Mesendoderm (in vitro differentiated cells): ENCODE data around the gene GP9.
A peak's percentile ranks its signal among the peaks of the same experiment; 100 is the strongest.

Experiments used
- DNase-seq: peaks from one replicate; pipeline ENCODE4 v3.0.0; 2013
- H2AK5ac ChIP-seq: 2 replicates; pipeline ENCODE4 v1.6.1; 2013; ENCODE audit warnings: low read length, inconsistent platforms
- H2BK120ac ChIP-seq: 2 replicates; pipeline ENCODE4 v1.6.1; 2013; ENCODE audit warnings: low read depth, mild to moderate bottlenecking, low read length, moderate library complexity, mixed read lengths
- H2BK15ac ChIP-seq: replicated peaks from 2 replicates; pipeline ENCODE4 v1.6.1; 2013; ENCODE audit warnings: low read depth, mild to moderate bottlenecking, moderate library complexity
- H2BK5ac ChIP-seq: 2 replicates; pipeline ENCODE4 v1.6.1; 2013; ENCODE audit warnings: low read length, inconsistent platforms
- H3K18ac ChIP-seq: 2 replicates; pipeline ENCODE4 v1.6.1; 2013; ENCODE audit warnings: mild to moderate bottlenecking, low read length, mixed read lengths
- H3K23ac ChIP-seq: one replicate; pipeline ENCODE4 v1.6.1; 2013; ENCODE audit warnings: low read length
- H3K27ac ChIP-seq: 2 replicates; pipeline ENCODE4 v1.5.1; 2013; ENCODE audit warnings: low read depth, mild to moderate bottlenecking, inconsistent platforms, low read length, moderate library complexity
- H3K27me3 ChIP-seq: 2 replicates; pipeline ENCODE4 v1.6.1; 2013; ENCODE audit warnings: low read length, control low read depth, mild to moderate bottlenecking, inconsistent platforms; ENCODE audit not compliant: insufficient read depth, poor library complexity
- H3K36me3 ChIP-seq: 2 replicates; pipeline ENCODE4 v1.6.1; 2013; ENCODE audit warnings: low read length, inconsistent platforms; ENCODE audit not compliant: control insufficient read depth, insufficient read depth
- H3K4ac ChIP-seq: one replicate; pipeline ENCODE4 v1.6.1; 2013; ENCODE audit warnings: low read depth, mild to moderate bottlenecking, low read length, moderate library complexity
- H3K4me1 ChIP-seq: 2 replicates; pipeline ENCODE4 v1.6.1; 2013; ENCODE audit warnings: low read depth, low read length, inconsistent platforms; ENCODE audit not compliant: control insufficient read depth
- H3K4me2 ChIP-seq: 2 replicates; pipeline ENCODE4 v1.6.1; 2013; ENCODE audit warnings: low read length
- H3K4me3 ChIP-seq: 2 replicates; pipeline ENCODE4 v1.5.1; 2013; ENCODE audit warnings: mild to moderate bottlenecking, low read length
- H3K56ac ChIP-seq: one replicate; pipeline ENCODE4 v1.6.1; 2013; ENCODE audit warnings: low read length
- H3K79me1 ChIP-seq: 2 replicates; pipeline ENCODE4 v1.6.1; 2013; ENCODE audit warnings: low read length, inconsistent platforms
- H3K79me2 ChIP-seq: 2 replicates; pipeline ENCODE4 v1.6.1; 2013; ENCODE audit warnings: mild to moderate bottlenecking, low read length; ENCODE audit not compliant: control insufficient read depth, insufficient read depth
- H3K9ac ChIP-seq: 2 replicates; pipeline ENCODE4 v1.6.1; 2013; ENCODE audit warnings: low read length, inconsistent platforms
- H4K5ac ChIP-seq: one replicate; pipeline ENCODE4 v1.6.1; 2013; ENCODE audit warnings: low read length
- H4K8ac ChIP-seq: one replicate; pipeline ENCODE4 v1.6.1; 2013; ENCODE audit warnings: low read depth, mild to moderate bottlenecking, control low read depth, low read length, moderate library complexity
- WGBS: extraction: QIAGEN DNeasy Blood & Tissue Kit; methylation state at CpG from one replicate; pipeline ENCODE4 v1.1.7; 2013; ENCODE audit warnings: low lambda C conversion rate, missing lambda C conversion rate; ENCODE audit not compliant: insufficient coverage; ENCODE audit errors: extremely low coverage; 5-methylcytosine and 5-hydroxymethylcytosine counted together

The GP9 gene

GRCh38 chr3:129040039-129040336 is 20.6 kb upstream of the GP9 start:
- no peaks in the 10 kb centered on the region for H3K36me3 ChIP-seq
- H3K4me2 ChIP-seq: no peak overlapping the region
- DNase-seq: no peak
- H3K79me1 ChIP-seq: no peaks in the 10 kb centered on the region
- H3K4me3 ChIP-seq: no peak overlapping the region
- H3K4ac ChIP-seq: no peak overlapping the region
- H2BK5ac ChIP-seq: no peak overlapping the region
- no peak overlapping the region for H4K5ac ChIP-seq
- no peaks in the 10 kb centered on the region for H3K79me2 ChIP-seq
- H4K8ac ChIP-seq: no peak overlapping the region
- H3K23ac ChIP-seq: no peak overlapping the region
- no peaks in the 10 kb centered on the region for H3K27me3 ChIP-seq
- H3K4me1 ChIP-seq: no peaks in the 10 kb centered on the region
- WGBS: no CpG with 5 or more reads among the region's 3 CpGs
- H3K56ac ChIP-seq: no peak overlapping the region
- no peak overlapping the region for H2BK15ac ChIP-seq
- no peak overlapping the region for H3K9ac ChIP-seq
- no peak overlapping the region for H3K27ac ChIP-seq
- no peak overlapping the region for H2BK120ac ChIP-seq
- H3K18ac ChIP-seq: no peak overlapping the region
- no peak overlapping the region for H2AK5ac ChIP-seq

- Histone ChIP-seq H3K9ac (no peak overlapping the region), H2AK5ac (no peak overlapping the region), H3K18ac (no peak overlapping the region), H3K27me3 (no peaks in the 10 kb centered on the region), H2BK120ac (no peak overlapping the region), H2BK5ac (no peak overlapping the region), H3K36me3 (no peaks in the 10 kb centered on the region), H4K5ac (no peak overlapping the region), H3K4me3 (no peak overlapping the region), H3K56ac (no peak overlapping the region), H3K23ac (no peak overlapping the region), H3K79me1 (no peaks in the 10 kb centered on the region), H2BK15ac (no peak overlapping the region), H3K79me2 (no peaks in the 10 kb centered on the region), H3K4ac (no peak overlapping the region), H3K27ac (no peak overlapping the region), H3K4me1 (no peaks in the 10 kb centered on the region), H4K8ac (no peak overlapping the region), H3K4me2 (no peak overlapping the region)
- WGBS: no CpG with 5 or more reads among the region's 15 CpGs
- peak; percentile 40 for DNase-seq
These were observed 19.8 kb upstream of the GP9 start for GRCh38 chr3:129040579-129041300.

- no peaks in the 10 kb centered on the region for H3K27me3 ChIP-seq
- no peak overlapping the region for H2BK5ac ChIP-seq
- H3K4ac ChIP-seq: no peak overlapping the region
- no peaks in the 10 kb centered on the region for H3K4me1 ChIP-seq
- H2AK5ac ChIP-seq: no peak overlapping the region
- H3K27ac ChIP-seq: no peak overlapping the region
- H2BK15ac ChIP-seq: no peak overlapping the region
- no peak overlapping the region for H2BK120ac ChIP-seq
- no CpG with 5 or more reads among the region's 43 CpGs for WGBS
- no peak overlapping the region for H3K4me2 ChIP-seq
- no peaks in the 10 kb centered on the region for H3K79me2 ChIP-seq
- no peak overlapping the region for H4K5ac ChIP-seq
- H4K8ac ChIP-seq: no peak overlapping the region
- H3K79me1 ChIP-seq: no peaks in the 10 kb centered on the region
- H3K23ac ChIP-seq: no peak overlapping the region
- H3K36me3 ChIP-seq: no peaks in the 10 kb centered on the region
- H3K9ac ChIP-seq: no peak overlapping the region
- H3K56ac ChIP-seq: no peak overlapping the region
- no peak overlapping the region for H3K4me3 ChIP-seq
- no peak for DNase-seq
- no peak overlapping the region for H3K18ac ChIP-seq
These were observed 14.9 kb upstream of the GP9 start for GRCh38 chr3:129045675-129046036.

- Histone ChIP-seq H3K9ac (no peak overlapping the region), H3K4me2 (no peak overlapping the region), H3K56ac (no peak overlapping the region), H3K4ac (no peak overlapping the region), H3K4me3 (no peak overlapping the region), H2BK15ac (no peak overlapping the region), H2AK5ac (no peak overlapping the region), H3K23ac (no peak overlapping the region), H3K4me1 (no peaks in the 10 kb centered on the region), H3K36me3 (no peaks in the 10 kb centered on the region), H4K8ac (no peak overlapping the region), H3K27ac (no peak overlapping the region), H4K5ac (no peak overlapping the region), H3K79me2 (no peaks in the 10 kb centered on the region), H3K27me3 (no peaks in the 10 kb centered on the region), H2BK120ac (no peak overlapping the region), H3K18ac (no peak overlapping the region), H2BK5ac (no peak overlapping the region), H3K79me1 (no peaks in the 10 kb centered on the region)
- WGBS: no CpG with 5 or more reads among the region's 67 CpGs
- no peak for DNase-seq
These were observed 14.4 kb upstream of the GP9 start for GRCh38 chr3:129046037-129046731.

GRCh38 chr3:129046732-129047552 is 13.6 kb upstream of the GP9 start:
- H3K79me2 ChIP-seq: no peaks in the 10 kb centered on the region
- no peaks in the 10 kb centered on the region for H3K36me3 ChIP-seq
- no CpG with 5 or more reads among the region's 46 CpGs for WGBS
- H3K79me1 ChIP-seq: no peaks in the 10 kb centered on the region
- H2BK15ac ChIP-seq: no peak overlapping the region
- H3K9ac ChIP-seq: no peak overlapping the region
- H2BK120ac ChIP-seq: no peak overlapping the region
- H4K8ac ChIP-seq: no peak overlapping the region
- H3K18ac ChIP-seq: no peak overlapping the region
- H3K27me3 ChIP-seq: no peaks in the 10 kb centered on the region
- H3K27ac ChIP-seq: no peak overlapping the region
- no peak overlapping the region for H2BK5ac ChIP-seq
- H3K4me1 ChIP-seq: no peaks in the 10 kb centered on the region
- H3K56ac ChIP-seq: no peak overlapping the region
- H3K4ac ChIP-seq: no peak overlapping the region
- no peak overlapping the region for H2AK5ac ChIP-seq
- H3K23ac ChIP-seq: no peak overlapping the region
- H3K4me2 ChIP-seq: no peak overlapping the region
- no peak for DNase-seq
- H4K5ac ChIP-seq: no peak overlapping the region
- H3K4me3 ChIP-seq: no peak overlapping the region
